Measurements from ENCODE around the gene RASSF3. TPM values are rescaled to one million over a fixed set of nuclear protein-coding genes. Genes with fewer than 3 reads are reported as not detected.

The RASSF3 gene
- polyA plus RNA-seq, 1 donor from 2014 or later, result 0.06 TPM

DNA sequence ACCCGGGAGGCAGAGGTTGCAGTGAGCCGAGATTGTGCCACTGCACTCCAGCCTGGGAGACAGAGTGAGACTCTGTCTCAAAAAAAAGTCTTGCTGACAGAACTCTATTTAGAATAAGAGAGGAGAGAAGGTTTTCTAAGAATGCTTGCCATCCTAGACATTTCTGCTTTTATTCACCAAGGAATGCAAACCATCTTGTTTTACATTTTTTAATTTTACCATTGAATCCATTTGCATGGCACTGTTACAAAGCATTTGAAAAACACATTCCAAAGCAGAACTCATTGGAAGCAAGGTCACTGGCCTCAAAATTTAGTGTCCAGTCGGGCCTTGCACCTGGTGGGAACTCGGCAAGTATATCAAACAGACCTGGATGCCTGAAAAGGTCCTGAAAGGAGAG is 44.2 kb upstream of the RASSF3 start:
- no peaks in the 10 kb centered on the region for H3K36me3 ChIP-seq (ENCODE audit: insufficient read depth, low read length)
- no peak overlapping the region for H3K27ac ChIP-seq (ENCODE audit: low read length)
- H3K4me3 ChIP-seq (ENCODE audit: low read length), result no peak overlapping the region
- H3K4me2 ChIP-seq (ENCODE audit: low read length), result no peak overlapping the region
- no peaks in the 10 kb centered on the region for H3K79me2 ChIP-seq (replicated peaks; ENCODE audit: insufficient read depth, low read length)
- H2AFZ ChIP-seq (ENCODE audit: low read depth, low read length), result no peak overlapping the region
- TF ChIP-seq EZH2 (IDR thresholded peaks at IDR 0.05; ENCODE audit: borderline replicate concordance, insufficient read depth, low read length, poor library complexity, severe bottlenecking) (no peak), TAF1 (IDR thresholded peaks at IDR 0.05; ENCODE audit: low read depth) (no peak), POLR2AphosphoS5 (IDR thresholded peaks at IDR 0.05) (no peak), RAD21 (conservative IDR thresholded peaks at IDR 0.05) (no peak), MXI1 (conservative IDR thresholded peaks at IDR 0.05; ENCODE audit: poor library complexity, severe bottlenecking) (no peak), EP300 (conservative IDR thresholded peaks at IDR 0.05; ENCODE audit: poor library complexity, severe bottlenecking) (no peak), SMC3 (conservative IDR thresholded peaks at IDR 0.05; ENCODE audit: poor library complexity) (no peak)
- TF ChIP-seq, protein P1, sequence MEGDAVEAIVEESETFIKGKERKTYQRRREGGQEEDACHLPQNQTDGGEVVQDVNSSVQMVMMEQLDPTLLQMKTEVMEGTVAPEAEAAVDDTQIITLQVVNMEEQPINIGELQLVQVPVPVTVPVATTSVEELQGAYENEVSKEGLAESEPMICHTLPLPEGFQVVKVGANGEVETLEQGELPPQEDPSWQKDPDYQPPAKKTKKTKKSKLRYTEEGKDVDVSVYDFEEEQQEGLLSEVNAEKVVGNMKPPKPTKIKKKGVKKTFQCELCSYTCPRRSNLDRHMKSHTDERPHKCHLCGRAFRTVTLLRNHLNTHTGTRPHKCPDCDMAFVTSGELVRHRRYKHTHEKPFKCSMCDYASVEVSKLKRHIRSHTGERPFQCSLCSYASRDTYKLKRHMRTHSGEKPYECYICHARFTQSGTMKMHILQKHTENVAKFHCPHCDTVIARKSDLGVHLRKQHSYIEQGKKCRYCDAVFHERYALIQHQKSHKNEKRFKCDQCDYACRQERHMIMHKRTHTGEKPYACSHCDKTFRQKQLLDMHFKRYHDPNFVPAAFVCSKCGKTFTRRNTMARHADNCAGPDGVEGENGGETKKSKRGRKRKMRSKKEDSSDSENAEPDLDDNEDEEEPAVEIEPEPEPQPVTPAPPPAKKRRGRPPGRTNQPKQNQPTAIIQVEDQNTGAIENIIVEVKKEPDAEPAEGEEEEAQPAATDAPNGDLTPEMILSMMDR (IDR thresholded peaks at IDR 0.05; ENCODE audit: poor library complexity, severe bottlenecking), result no peak
- TF ChIP-seq, protein P2, sequence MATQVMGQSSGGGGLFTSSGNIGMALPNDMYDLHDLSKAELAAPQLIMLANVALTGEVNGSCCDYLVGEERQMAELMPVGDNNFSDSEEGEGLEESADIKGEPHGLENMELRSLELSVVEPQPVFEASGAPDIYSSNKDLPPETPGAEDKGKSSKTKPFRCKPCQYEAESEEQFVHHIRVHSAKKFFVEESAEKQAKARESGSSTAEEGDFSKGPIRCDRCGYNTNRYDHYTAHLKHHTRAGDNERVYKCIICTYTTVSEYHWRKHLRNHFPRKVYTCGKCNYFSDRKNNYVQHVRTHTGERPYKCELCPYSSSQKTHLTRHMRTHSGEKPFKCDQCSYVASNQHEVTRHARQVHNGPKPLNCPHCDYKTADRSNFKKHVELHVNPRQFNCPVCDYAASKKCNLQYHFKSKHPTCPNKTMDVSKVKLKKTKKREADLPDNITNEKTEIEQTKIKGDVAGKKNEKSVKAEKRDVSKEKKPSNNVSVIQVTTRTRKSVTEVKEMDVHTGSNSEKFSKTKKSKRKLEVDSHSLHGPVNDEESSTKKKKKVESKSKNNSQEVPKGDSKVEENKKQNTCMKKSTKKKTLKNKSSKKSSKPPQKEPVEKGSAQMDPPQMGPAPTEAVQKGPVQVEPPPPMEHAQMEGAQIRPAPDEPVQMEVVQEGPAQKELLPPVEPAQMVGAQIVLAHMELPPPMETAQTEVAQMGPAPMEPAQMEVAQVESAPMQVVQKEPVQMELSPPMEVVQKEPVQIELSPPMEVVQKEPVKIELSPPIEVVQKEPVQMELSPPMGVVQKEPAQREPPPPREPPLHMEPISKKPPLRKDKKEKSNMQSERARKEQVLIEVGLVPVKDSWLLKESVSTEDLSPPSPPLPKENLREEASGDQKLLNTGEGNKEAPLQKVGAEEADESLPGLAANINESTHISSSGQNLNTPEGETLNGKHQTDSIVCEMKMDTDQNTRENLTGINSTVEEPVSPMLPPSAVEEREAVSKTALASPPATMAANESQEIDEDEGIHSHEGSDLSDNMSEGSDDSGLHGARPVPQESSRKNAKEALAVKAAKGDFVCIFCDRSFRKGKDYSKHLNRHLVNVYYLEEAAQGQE (IDR thresholded peaks at IDR 0.05; ENCODE audit: borderline replicate concordance), result no peak
- H3K9me3 ChIP-seq (ENCODE audit: low read length), result no peaks in the 10 kb centered on the region
- H3K9me2 ChIP-seq (ENCODE audit: insufficient read depth, low read length), result no peaks in the 10 kb centered on the region
- H4K20me1 ChIP-seq (ENCODE audit: insufficient read depth), result no peaks in the 10 kb centered on the region
- no peaks in the 10 kb centered on the region for H3F3A ChIP-seq (ENCODE audit: insufficient read depth, low read length, poor library complexity, severe bottlenecking)
- no peaks in the 10 kb centered on the region for H3K27me3 ChIP-seq (ENCODE audit: insufficient read depth, low read depth, low read length)
- H3K9ac ChIP-seq (ENCODE audit: low read length), result no peak overlapping the region

GRCh38 chr12:64566831-64567517 is 43.3 kb upstream of the RASSF3 start:
- Histone ChIP-seq H3K9me2 (ENCODE audit: insufficient read depth, low read length) (no peaks in the 10 kb centered on the region), H3K4me2 (ENCODE audit: low read length) (no peak overlapping the region), H3K79me2 (replicated peaks; ENCODE audit: insufficient read depth, low read length) (no peaks in the 10 kb centered on the region), H3K4me3 (ENCODE audit: low read length) (no peak overlapping the region), H2AFZ (ENCODE audit: low read depth, low read length) (no peak overlapping the region), H3K9me3 (ENCODE audit: low read length) (no peaks in the 10 kb centered on the region), H3K36me3 (ENCODE audit: insufficient read depth, low read length) (no peaks in the 10 kb centered on the region), H3F3A (ENCODE audit: insufficient read depth, low read length, poor library complexity, severe bottlenecking) (no peaks in the 10 kb centered on the region), H3K27ac (ENCODE audit: low read length) (no peak overlapping the region), H3K9ac (ENCODE audit: low read length) (no peak overlapping the region), H3K27me3 (ENCODE audit: insufficient read depth, low read depth, low read length) (no peaks in the 10 kb centered on the region), H4K20me1 (ENCODE audit: insufficient read depth) (no peaks in the 10 kb centered on the region)
- no peak for TF ChIP-seq EP300 (conservative IDR thresholded peaks at IDR 0.05; ENCODE audit: poor library complexity, severe bottlenecking)
- TF ChIP-seq SMC3 (conservative IDR thresholded peaks at IDR 0.05; ENCODE audit: poor library complexity), result no peak
- no peak for TF ChIP-seq EZH2 (IDR thresholded peaks at IDR 0.05; ENCODE audit: borderline replicate concordance, insufficient read depth, low read length, poor library complexity, severe bottlenecking)
- no peak for TF ChIP-seq POLR2AphosphoS5 (IDR thresholded peaks at IDR 0.05)
- no peak for TF ChIP-seq TAF1 (IDR thresholded peaks at IDR 0.05; ENCODE audit: low read depth)
- TF ChIP-seq, protein P1 (IDR thresholded peaks at IDR 0.05; ENCODE audit: poor library complexity, severe bottlenecking), result no peak
- no peak for TF ChIP-seq RAD21 (conservative IDR thresholded peaks at IDR 0.05)
- TF ChIP-seq MXI1 (conservative IDR thresholded peaks at IDR 0.05; ENCODE audit: poor library complexity, severe bottlenecking), result no peak
- TF ChIP-seq, protein P2 (IDR thresholded peaks at IDR 0.05; ENCODE audit: borderline replicate concordance), result no peak

All from neural cell (in vitro differentiated cells).